DMS53 treated with DMSO at 0.1 percent for 48 hours (cell line): ENCODE results near the gene R3HDM1.
"Not testable (repeated sequence)": the region's sequence is repeated elsewhere in the genome, so short reads cannot be mapped to it uniquely, and the experiment has no call there.

Experiments used
- DNase-seq: peaks from one replicate; lab custom pipeline; 2025; ENCODE audit not compliant: unreplicated experiment; lab: John Stamatoyannopoulos, UW

Gene R3HDM1

GRCh38 chr2:135701442-135701841, 170.2 kb downstream of the R3HDM1 start:
- no peak for DNase-seq

- DNase-seq: no peak
Measured at GRCh38 chr2:135703300-135703699, 172.0 kb downstream of the R3HDM1 start.

GRCh38 chr2:135704075-135704474, 172.8 kb downstream of the R3HDM1 start:
- DNase-seq: not testable (repeated sequence)

GRCh38 chr2:135708159-135708558, 176.9 kb downstream of the R3HDM1 start:
- DNase-seq: no peak

GRCh38 chr2:135709992-135710391, 178.7 kb downstream of the R3HDM1 start:
- DNase-seq: no peak

GRCh38 chr2:135715086-135715485, 183.8 kb downstream of the R3HDM1 start:
- not testable (repeated sequence) for DNase-seq

- no peak for DNase-seq
Measured at GRCh38 chr2:135728064-135728743, 196.9 kb downstream of the R3HDM1 start.

- no peak for DNase-seq
Measured at GRCh38 chr2:135732561-135732960, 201.3 kb downstream of the R3HDM1 start.

- DNase-seq: no peak
Measured at GRCh38 chr2:135733045-135733444, 201.8 kb downstream of the R3HDM1 start.

- no peak for DNase-seq
Measured at GRCh38 chr2:135736546-135736945, 205.3 kb downstream of the R3HDM1 start.

- no peak for DNase-seq
Measured at GRCh38 chr2:135740206-135740605, 208.9 kb downstream of the R3HDM1 start.

- DNase-seq: no peak
Measured at GRCh38 chr2:135741043-135741394, 209.7 kb downstream of the R3HDM1 start.

- DNase-seq: peak; percentile 67
Measured at GRCh38 chr2:135741395-135742324, 210.4 kb downstream of the R3HDM1 start, which contains the start of gene UBXN4. Gene UBXN4 (plus strand): TSS chr2:135741855. CDS start chr2:135741930, 75 bp downstream.

GRCh38 chr2:135742325-135742757, 211.1 kb downstream of the R3HDM1 start:
- no peak for DNase-seq

- DNase-seq: no peak
Measured at GRCh38 chr2:135743860-135744259, 212.6 kb downstream of the R3HDM1 start.

GRCh38 chr2:135744760-135745314, 213.6 kb downstream of the R3HDM1 start:
- DNase-seq: no peak

GRCh38 chr2:135745545-135745944, 214.3 kb downstream of the R3HDM1 start:
- no peak for DNase-seq

- no peak for DNase-seq
Measured at GRCh38 chr2:135755573-135755972, 224.3 kb downstream of the R3HDM1 start.

GRCh38 chr2:135756692-135757091, 225.4 kb downstream of the R3HDM1 start:
- no peak for DNase-seq

GRCh38 chr2:135762022-135762421, 230.7 kb downstream of the R3HDM1 start:
- DNase-seq: no peak

GRCh38 chr2:135762530-135762929, 231.2 kb downstream of the R3HDM1 start:
- DNase-seq: no peak

- no peak for DNase-seq
Measured at GRCh38 chr2:135768863-135769262, 237.6 kb downstream of the R3HDM1 start.
